K562 (cell line): Measurements from ENCODE around the gene TRRAP. TPM values are rescaled to one million over a fixed set of nuclear protein-coding genes. Genes with fewer than 3 reads are reported as not detected.
A peak's percentile ranks its signal among the peaks of the same experiment; 100 is the strongest.

Experiments used
- ATAC-seq: fragments of 200-7000 bp; cut with Tn5 transposase; 3 replicates; pipeline ENCODE4 v1.9.1; 2020; ENCODE audit warnings: moderate library complexity
- BruUV-seq: library from RNA; stranded (reverse); fragments of 400-500 nt; replicated peaks from 2 replicates; lab custom pipeline; 2021; lab: Mats Ljungman, UMichigan
- CTCF ChIA-PET: fragments of 300-600 bp; formaldehyde crosslinking; extraction: SDS; loops from one replicate; lab custom pipeline; 2021; ENCODE audit warnings: low intra/inter-chr PET ratio; lab: Yijun Ruan, JAX
- POLR2A ChIA-PET: fragments of 300-600, 350-650 bp; sonication (Branson Sonifier 250); formaldehyde crosslinking; extraction: SDS; loops from one replicate; lab custom pipeline; 2021; ENCODE audit warnings: antibody characterized with exemption, inconsistent platforms; lab: Yijun Ruan, JAX
- DNase-seq, 4 experiments: peaks; one replicate each; pipeline versions ENCODE4 v3.0.0 to v3.0.0-alpha.2; 2011 to 2018; ENCODE audit warnings: low spot score in 3 of 4, mixed read lengths in 3 of 4; ENCODE audit errors: extremely low read depth in 1 of 4
- FAIRE-seq: peaks from 2 replicates; lab custom pipeline; 2011; peaks lifted over from hg19 to GRCh38; lab: Jason Lieb, UNC
- H2AFZ ChIP-seq: 2 replicates; pipeline ENCODE4 v1.6.0; 2011; ENCODE audit warnings: low read depth, low read length, control low read depth, inconsistent platforms
- H3K27ac ChIP-seq: fragments of 200-600 bp; 3 replicates; pipeline ENCODE4 v1.8.0; 2011; ENCODE audit warnings: low read depth, mild to moderate bottlenecking, control low read depth, inconsistent platforms, low read length, moderate library complexity, mixed read lengths; ENCODE audit errors: extremely low read depth
- H3K27me3 ChIP-seq, 2 experiments: fragments of 300-600 bp in 1 of 2; 2 replicates in 1 of 2; 3 replicates in 1 of 2; pipeline versions ENCODE4 v1.6.0 to v1.8.0; 2011; ENCODE audit warnings: inconsistent platforms in 2 of 2, low read length in 2 of 2, mild to moderate bottlenecking in 1 of 2, mixed read lengths in 1 of 2, moderate library complexity in 1 of 2; ENCODE audit not compliant: control insufficient read depth in 2 of 2, insufficient read depth in 2 of 2
- H3K36me3 ChIP-seq: fragments of 300-600 bp; 3 replicates; pipeline ENCODE4 v1.8.0; 2011; ENCODE audit warnings: mild to moderate bottlenecking, low read length, inconsistent platforms; ENCODE audit not compliant: control insufficient read depth, insufficient read depth
- H3K4me1 ChIP-seq, 2 experiments: fragments of 200-600 bp in 1 of 2; replicated peaks in 1 of 2; 2 replicates in 1 of 2; 3 replicates in 1 of 2; pipeline versions ENCODE4 v1.5.1 to v1.8.0; 2011; ENCODE audit warnings: inconsistent platforms in 2 of 2, low read length in 2 of 2, mild to moderate bottlenecking in 1 of 2, mixed read lengths in 1 of 2, moderate library complexity in 1 of 2; ENCODE audit not compliant: control insufficient read depth in 2 of 2, insufficient read depth in 2 of 2
- H3K4me2 ChIP-seq: 2 replicates; pipeline ENCODE4 v1.6.1; 2011; ENCODE audit warnings: low read length, control low read depth, inconsistent platforms, mixed read lengths; ENCODE audit not compliant: insufficient read depth
- H3K4me3 ChIP-seq: fragments of 200-600 bp; sonication (generic), shearing (Covaris generic); 2 replicates; pipeline ENCODE4 v1.5.1; 2016; ENCODE audit warnings: control low read depth, inconsistent platforms
- H3K79me2 ChIP-seq: fragments of 200-600 bp; 3 replicates; pipeline ENCODE4 v1.8.0; 2011; ENCODE audit warnings: low read length, inconsistent platforms; ENCODE audit not compliant: control insufficient read depth, insufficient read depth
- H3K9ac ChIP-seq, 2 experiments: 2 replicates each; pipeline versions ENCODE4 v1.6.0 to v1.6.1; 2011; ENCODE audit warnings: low read depth in 2 of 2, low read length in 2 of 2, control low read depth in 1 of 2, inconsistent platforms in 1 of 2, mild to moderate bottlenecking in 1 of 2, mixed read lengths in 1 of 2; ENCODE audit not compliant: insufficient read depth in 1 of 2
- H3K9me1 ChIP-seq: one replicate; pipeline ENCODE4 v1.6.0; 2011; ENCODE audit warnings: inconsistent platforms, mild to moderate bottlenecking, low read length, moderate library complexity; ENCODE audit not compliant: control insufficient read depth, insufficient read depth
- H3K9me3 ChIP-seq: replicated peaks from 2 replicates; pipeline ENCODE4 v1.5.1; 2011; ENCODE audit warnings: low read depth, low read length, inconsistent platforms; ENCODE audit not compliant: control insufficient read depth, insufficient read depth
- H4K20me1 ChIP-seq: replicated peaks from 2 replicates; pipeline ENCODE4 v1.6.1; 2011; ENCODE audit warnings: low read length, inconsistent platforms, mixed read lengths; ENCODE audit not compliant: control insufficient read depth, insufficient read depth
- MYC ChIP-seq, 2 experiments: fragments of 250-450 bp in 1 of 2; sonication (Bioruptor Pico) in 1 of 2; IDR thresholded peaks; 2 replicates each; pipeline versions ENCODE4 v1.5.1 to v1.6.1; 2012 to 2021; ENCODE audit warnings: low read depth in 2 of 2, borderline replicate concordance in 1 of 2, improper control_type of control experiment in 1 of 2, low read length in 1 of 2, mild to moderate bottlenecking in 1 of 2, moderate library complexity in 1 of 2
- NR3C1 ChIP-seq: sonication (generic); formaldehyde crosslinking; IDR thresholded peaks from 2 replicates; pipeline ENCODE4 v1.8.1; 2022; ENCODE audit warnings: missing genetic modification reagents
- RAD21 ChIP-seq, 2 experiments: fragments of 250-450 bp in 1 of 2; fragments of 450-650 bp in 1 of 2; sonication (Bioruptor Pico) in 1 of 2; formaldehyde crosslinking in 1 of 2; IDR thresholded peaks in 1 of 2; conservative IDR thresholded peaks in 1 of 2; 2 replicates each; pipeline versions ENCODE4 v1.4.0 to v1.8.0; 2020 to 2022; ENCODE audit warnings: mild to moderate bottlenecking in 2 of 2, moderate library complexity in 1 of 2
- SMC3 ChIP-seq: conservative IDR thresholded peaks from 2 replicates; pipeline ENCODE4 v1.6.1; 2011; ENCODE audit warnings: low read depth, low read length, improper control_type of control experiment; ENCODE audit not compliant: insufficient read depth
- ZNF354B ChIP-seq: fragments of 250-450 bp; sonication (Bioruptor Pico); IDR thresholded peaks from 2 replicates; pipeline ENCODE4 v1.4.0; 2020
- WGBS: fragments of 100-300 bp; shearing (Covaris generic); methylation state at CpG from one replicate; pipeline ENCODE4 v1.1.6; 2016; ENCODE audit warnings: low coverage, mixed read lengths; ENCODE audit not compliant: insufficient coverage; ENCODE audit errors: missing lambda C conversion rate; 5-methylcytosine and 5-hydroxymethylcytosine counted together
- in situ Hi-C: fragments of 300-500 bp; cut with MboI; formaldehyde crosslinking; loops from 4 replicates; pipeline ENCODE4 v1.15.0; 2018; ENCODE audit warnings: inconsistent platforms, mixed read lengths
- intact Hi-C: fragments of 100-400 bp; cut with micrococcal nuclease; formaldehyde crosslinking; loops from 2 replicates; pipeline ENCODE4 v1.14.2; 2022
- polyA plus RNA-seq, 8 experiments: library from polyadenylated mRNA; depleted of rRNA in 4 of 8; stranded (reverse) in 5 of 8; unstranded in 3 of 8; fragments of >200 nt; fragmentation: Nextera tagmentation in 2 of 8; fragmentation: Illumina TruSeq in 1 of 8; extraction: Ambion mirVana in 2 of 8; extraction: Trizol in 1 of 8; gene quantifications; 2 replicates each; pipeline versions ENCODE4 v1.2.1 to v1.2.3, GENCODE V29; 2011 to 2014; ENCODE audit warnings: inconsistent platforms in 1 of 8, missing spikeins in 1 of 8
- total RNA-seq, 7 experiments: library from RNA; depleted of rRNA in 6 of 7; stranded (reverse); fragments of >200 nt in 6 of 7; fragmentation: Illumina TruSeq in 2 of 7; extraction: Trizol in 2 of 7; gene quantifications; 2 replicates each; pipeline versions ENCODE4 v1.2.1 to v1.2.3, GENCODE V29; 2011 to 2021; ENCODE audit warnings: low replicate concordance in 1 of 7
- TF ChIP-seq, protein P1 (sequence below): conservative IDR thresholded peaks from 2 replicates; pipeline ENCODE4 v1.6.1; 2011; ENCODE audit warnings: low read depth, mild to moderate bottlenecking, low read length; ENCODE audit not compliant: control insufficient read depth
- TF ChIP-seq, protein P2 (sequence below): sonication (generic); formaldehyde crosslinking; IDR thresholded peaks from 2 replicates; pipeline ENCODE4 v1.8.1; 2023; ENCODE audit warnings: mild to moderate bottlenecking, missing genetic modification reagents
- TF ChIP-seq, protein P3 (sequence below), 3 experiments: IDR thresholded peaks in 2 of 3; conservative IDR thresholded peaks in 1 of 3; 2 replicates each; pipeline ENCODE4 v1.5.1; 2011 to 2012; ENCODE audit warnings: low read length in 3 of 3, mild to moderate bottlenecking in 3 of 3, control low read depth in 2 of 3, improper control_type of control experiment in 1 of 3, inconsistent platforms in 1 of 3, low read depth in 1 of 3, mixed read lengths in 1 of 3, moderate library complexity in 1 of 3; ENCODE audit not compliant: insufficient read depth in 2 of 3

The TRRAP gene
- total and polyA plus RNA-seq, 9 of the 15 experiments (the other 6 are each of a cell fraction or from before 2014, with no cell fraction given): 1.3 to 47.2 (median 9.7) TPM

DNA sequence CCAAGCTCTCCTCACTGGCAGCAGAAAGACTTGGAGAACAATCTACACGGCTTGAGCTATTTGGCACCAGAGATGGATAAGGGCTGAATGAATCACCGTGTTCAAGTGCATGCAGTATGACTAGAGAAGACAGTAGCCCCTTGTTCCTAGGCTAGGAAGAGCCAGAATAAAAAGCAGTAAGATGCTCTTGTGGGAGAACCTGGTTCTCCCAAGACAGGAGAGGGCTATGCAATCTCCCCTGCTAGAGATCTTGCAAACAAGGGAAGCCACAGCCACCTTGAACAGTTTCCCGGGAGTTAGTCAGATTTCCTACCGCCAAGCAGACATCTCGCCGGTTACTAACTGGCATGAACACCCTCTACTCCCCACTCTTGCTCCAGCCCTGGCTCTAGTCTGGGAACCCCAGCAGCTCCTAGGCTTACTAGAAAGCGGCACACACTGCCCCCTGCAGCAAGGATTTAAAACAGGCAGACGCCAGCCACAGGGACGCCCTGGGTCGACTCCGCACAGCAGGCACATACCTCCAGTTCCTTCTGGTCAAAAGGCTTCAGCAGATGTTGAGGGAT, 158.3 kb downstream of the TRRAP start:
- POLR2A ChIA-PET: interaction anchor here (0.7 to 1.4 kb wide), 3 partner anchors 22 to 370 kb away, joined by 4 read pairs; no protein-coding TSS in a partner anchor
- no peaks in the 10 kb centered on the region for H3K9me3 ChIP-seq
- 93% methylated on average over 11 of the region's 11 CpGs for WGBS
- peaks cover 93% of the 10 kb centered on the region for H3K36me3 ChIP-seq
- H3K4me2 ChIP-seq: no peak overlapping the region
- no peak overlapping the region for H2AFZ ChIP-seq
- no peaks in the 10 kb centered on the region for H3K79me2 ChIP-seq
- no peaks in the 10 kb centered on the region for H3K9me1 ChIP-seq
- CTCF ChIA-PET: no interaction called here
- FAIRE-seq (no peak), DNase-seq (peak; percentile 35 to 47 (median 44)), ATAC-seq (peak; percentile 71)
- H3K27me3 ChIP-seq: no peaks in the 10 kb centered on the region
- intact Hi-C loops: no loop called here
- no peak overlapping the region for H3K27ac ChIP-seq
- no TSS peak for BruUV-seq
- TF ChIP-seq, protein P1, sequence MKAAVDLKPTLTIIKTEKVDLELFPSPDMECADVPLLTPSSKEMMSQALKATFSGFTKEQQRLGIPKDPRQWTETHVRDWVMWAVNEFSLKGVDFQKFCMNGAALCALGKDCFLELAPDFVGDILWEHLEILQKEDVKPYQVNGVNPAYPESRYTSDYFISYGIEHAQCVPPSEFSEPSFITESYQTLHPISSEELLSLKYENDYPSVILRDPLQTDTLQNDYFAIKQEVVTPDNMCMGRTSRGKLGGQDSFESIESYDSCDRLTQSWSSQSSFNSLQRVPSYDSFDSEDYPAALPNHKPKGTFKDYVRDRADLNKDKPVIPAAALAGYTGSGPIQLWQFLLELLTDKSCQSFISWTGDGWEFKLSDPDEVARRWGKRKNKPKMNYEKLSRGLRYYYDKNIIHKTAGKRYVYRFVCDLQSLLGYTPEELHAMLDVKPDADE: no peak
- TF ChIP-seq, protein P2, sequence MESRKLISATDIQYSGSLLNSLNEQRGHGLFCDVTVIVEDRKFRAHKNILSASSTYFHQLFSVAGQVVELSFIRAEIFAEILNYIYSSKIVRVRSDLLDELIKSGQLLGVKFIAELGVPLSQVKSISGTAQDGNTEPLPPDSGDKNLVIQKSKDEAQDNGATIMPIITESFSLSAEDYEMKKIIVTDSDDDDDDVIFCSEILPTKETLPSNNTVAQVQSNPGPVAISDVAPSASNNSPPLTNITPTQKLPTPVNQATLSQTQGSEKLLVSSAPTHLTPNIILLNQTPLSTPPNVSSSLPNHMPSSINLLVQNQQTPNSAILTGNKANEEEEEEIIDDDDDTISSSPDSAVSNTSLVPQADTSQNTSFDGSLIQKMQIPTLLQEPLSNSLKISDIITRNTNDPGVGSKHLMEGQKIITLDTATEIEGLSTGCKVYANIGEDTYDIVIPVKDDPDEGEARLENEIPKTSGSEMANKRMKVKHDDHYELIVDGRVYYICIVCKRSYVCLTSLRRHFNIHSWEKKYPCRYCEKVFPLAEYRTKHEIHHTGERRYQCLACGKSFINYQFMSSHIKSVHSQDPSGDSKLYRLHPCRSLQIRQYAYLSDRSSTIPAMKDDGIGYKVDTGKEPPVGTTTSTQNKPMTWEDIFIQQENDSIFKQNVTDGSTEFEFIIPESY (CRISPR knock-in tag): peak; percentile 94
- no peak for TF ChIP-seq MYC (IDR thresholded peaks at IDR 0.05; ENCODE audit: low read depth, low read length)
- no peak for TF ChIP-seq MYC (CRISPR knock-in tag; IDR thresholded peaks at IDR 0.05; ENCODE audit: borderline replicate concordance, low read depth)
- TF ChIP-seq, protein P3, sequence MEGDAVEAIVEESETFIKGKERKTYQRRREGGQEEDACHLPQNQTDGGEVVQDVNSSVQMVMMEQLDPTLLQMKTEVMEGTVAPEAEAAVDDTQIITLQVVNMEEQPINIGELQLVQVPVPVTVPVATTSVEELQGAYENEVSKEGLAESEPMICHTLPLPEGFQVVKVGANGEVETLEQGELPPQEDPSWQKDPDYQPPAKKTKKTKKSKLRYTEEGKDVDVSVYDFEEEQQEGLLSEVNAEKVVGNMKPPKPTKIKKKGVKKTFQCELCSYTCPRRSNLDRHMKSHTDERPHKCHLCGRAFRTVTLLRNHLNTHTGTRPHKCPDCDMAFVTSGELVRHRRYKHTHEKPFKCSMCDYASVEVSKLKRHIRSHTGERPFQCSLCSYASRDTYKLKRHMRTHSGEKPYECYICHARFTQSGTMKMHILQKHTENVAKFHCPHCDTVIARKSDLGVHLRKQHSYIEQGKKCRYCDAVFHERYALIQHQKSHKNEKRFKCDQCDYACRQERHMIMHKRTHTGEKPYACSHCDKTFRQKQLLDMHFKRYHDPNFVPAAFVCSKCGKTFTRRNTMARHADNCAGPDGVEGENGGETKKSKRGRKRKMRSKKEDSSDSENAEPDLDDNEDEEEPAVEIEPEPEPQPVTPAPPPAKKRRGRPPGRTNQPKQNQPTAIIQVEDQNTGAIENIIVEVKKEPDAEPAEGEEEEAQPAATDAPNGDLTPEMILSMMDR (IDR thresholded peaks at IDR 0.05 in 2 of 3, conservative IDR thresholded peaks at IDR 0.05 in 1 of 3; ENCODE audit: insufficient read depth in 2 of 3, low read depth in 1 of 3, low read length in 3 of 3): peak; percentile 43 to 53 (median 49)
- peak in 1 of 2 experiments; percentile 18; a peak in 1 of 4 replicates for TF ChIP-seq RAD21 (CRISPR knock-in tag; conservative IDR thresholded peaks at IDR 0.05 in 1 of 2, IDR thresholded peaks at IDR 0.05 in 1 of 2)
- 0 out of 2 replicates have a peak, but pooled peaks have one; percentile 13 for TF ChIP-seq SMC3
- no peak for TF ChIP-seq ZNF354B (CRISPR knock-in tag)
- no peak for TF ChIP-seq NR3C1 (CRISPR knock-in tag)
- in situ Hi-C loops: no loop called here
- H3K4me1 ChIP-seq: no peaks in the 10 kb centered on the region; a peak in 4 of 5 replicates
- no peak overlapping the region for H3K4me3 ChIP-seq
- H4K20me1 ChIP-seq: peaks cover 10% of the 10 kb centered on the region; the same call in 1 of the 2 replicates
- no peak overlapping the region for H3K9ac ChIP-seq
